SIG-M5 treated with dmso at 0.1 percent for 504 hours (cell line): Measurements from ENCODE around the gene NUTM2E.
"Not testable (repeated sequence)": the region's sequence is repeated elsewhere in the genome, so short reads cannot be mapped to it uniquely, and the experiment has no call there.

Experiments used
- DNase-seq: peaks from one replicate; lab custom pipeline; 2025; ENCODE audit not compliant: unreplicated experiment; lab: John Stamatoyannopoulos, UW

NUTM2E gene, protein sequence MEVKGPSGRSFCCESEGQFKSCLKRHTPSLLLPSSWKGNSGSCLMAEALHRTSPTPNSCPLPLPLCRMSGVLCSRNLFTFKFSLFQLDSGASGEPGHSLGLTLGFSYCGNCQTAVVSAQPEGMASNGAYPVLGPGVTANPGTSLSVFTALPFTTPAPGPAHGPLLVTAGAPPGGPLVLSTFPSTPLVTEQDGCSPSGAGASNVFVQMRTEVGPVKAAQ (N-terminal part only)

DNA sequence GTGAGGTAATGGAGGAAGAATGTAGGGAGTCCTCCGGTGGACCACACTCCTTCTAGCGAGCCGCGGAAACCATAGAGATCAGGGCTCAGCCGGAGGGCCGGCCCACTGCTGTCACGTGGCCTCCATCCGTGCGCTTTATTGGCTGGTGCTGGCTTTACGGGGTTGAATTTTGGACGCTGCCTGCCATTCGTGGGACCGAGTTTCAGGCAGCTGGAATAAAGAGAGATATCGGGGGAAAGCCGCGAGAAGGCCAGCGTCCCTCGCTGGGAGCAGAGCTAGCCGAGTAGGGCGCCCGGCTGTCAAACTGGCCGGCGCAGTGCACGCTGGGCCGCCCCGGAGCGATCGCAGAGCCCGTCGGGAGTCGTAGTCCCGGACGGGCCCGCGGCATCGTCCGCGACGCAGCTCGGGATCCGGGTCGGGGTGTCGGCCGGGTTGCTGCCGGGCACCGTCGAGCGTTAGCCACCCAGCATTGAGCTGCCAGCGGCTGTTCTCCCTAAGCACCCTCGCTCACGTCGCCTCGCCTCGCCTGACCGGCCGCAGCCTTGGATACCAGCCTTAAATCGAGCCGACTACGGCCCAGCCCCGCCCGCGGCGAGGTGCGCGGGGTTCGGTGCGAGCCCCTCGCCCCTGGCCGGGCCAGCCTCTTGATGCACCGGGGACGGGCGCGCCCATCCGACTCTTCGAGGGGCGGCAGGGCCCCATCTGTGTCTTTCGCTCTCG lies at the start of gene NUTM2E:
Gene NUTM2E, plus strand, starts transcription at position 244 of the 720 bp plus-strand sequence. CDS start 15,002 bp downstream, outside the sequence.
- peak; percentile 72 for DNase-seq

DNA sequence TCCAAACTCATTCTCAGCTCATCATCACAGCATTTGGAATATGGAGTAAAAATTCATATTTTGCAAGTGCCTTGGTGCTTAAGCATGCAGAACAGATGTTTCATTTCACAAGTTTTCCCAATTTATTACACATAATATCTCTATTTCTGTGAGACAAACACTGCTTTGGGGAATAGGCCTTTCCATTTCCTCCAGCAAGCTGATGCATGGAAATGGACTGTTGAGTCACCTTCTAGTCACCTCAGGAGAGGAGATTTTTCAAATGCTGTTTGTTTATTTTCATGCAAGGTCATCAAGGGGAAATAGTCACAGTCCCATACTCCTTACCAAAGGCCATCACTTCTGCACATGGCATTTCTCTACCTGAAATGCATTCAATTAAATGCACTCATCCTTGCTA lies 48.5 kb upstream of the NUTM2E start:
- DNase-seq, result not testable (repeated sequence)

DNA sequence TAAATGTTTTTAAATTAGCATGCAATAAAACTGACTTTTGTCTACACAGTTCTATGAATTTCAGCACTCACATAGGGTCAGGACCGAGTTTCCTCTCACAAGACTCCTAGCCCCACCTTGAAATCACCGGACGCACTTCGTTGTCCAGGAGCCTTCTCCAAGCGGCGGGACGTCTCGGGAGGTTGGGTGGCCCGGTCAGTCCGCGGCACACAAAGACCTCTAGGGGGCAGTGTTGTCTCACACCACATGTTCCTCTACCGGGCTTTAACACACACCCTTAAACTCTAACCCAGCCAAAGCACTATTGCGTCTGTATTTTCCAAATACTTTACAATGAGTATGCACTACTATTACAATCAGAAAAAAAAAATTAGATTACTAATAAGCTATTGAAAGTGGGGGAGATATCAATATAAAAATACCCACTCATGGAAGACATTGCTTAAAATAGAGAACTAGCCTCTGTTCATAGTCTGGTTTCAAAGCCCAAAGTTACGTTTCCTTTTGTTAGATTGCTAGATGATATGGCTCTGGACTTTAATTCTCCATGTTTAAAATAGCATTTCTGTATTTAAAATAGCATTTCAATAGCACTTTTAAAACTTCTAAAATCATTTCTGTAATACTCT lies 47.1 kb upstream of the NUTM2E start:
- peak; percentile 4 for DNase-seq

DNA sequence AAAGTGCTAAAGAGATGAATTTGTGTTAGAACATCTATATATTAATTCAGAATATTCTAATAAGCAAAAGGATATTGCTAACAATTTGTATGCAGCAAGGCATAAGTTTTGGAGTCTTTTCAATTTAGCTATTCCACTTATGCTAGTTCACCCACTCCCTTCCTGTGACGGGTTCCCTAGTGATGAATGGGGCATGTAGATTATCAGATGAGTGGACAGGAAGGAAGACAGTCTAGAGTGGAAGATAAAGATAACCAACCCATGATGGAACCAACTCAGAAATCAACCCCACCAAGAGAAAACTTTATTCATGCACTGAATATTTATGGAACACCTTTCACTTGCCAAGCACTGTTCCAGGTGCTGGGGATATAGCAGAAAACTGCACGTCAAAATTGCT lies 46.5 kb upstream of the NUTM2E start:
- DNase-seq, result not testable (repeated sequence)

DNA sequence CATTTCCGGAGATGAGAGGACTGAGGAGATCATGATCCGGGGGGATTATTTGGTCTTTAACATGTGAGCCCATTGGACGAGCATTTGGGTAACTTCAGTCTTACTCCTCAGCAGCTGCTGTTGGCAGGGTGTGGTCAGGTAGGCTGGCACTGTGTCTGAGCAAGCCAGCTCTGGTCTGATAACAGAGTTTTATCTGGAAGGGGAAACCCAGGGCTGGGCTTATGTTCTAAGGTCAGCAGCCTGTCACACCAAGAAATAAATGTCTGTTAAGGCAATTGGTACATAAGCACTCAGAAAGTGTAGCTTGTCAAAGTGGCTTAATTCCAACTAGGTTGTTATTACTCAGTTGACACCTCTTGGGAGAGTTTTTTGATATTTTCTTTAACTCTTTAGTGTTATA lies 45.0 kb upstream of the NUTM2E start:
- DNase-seq, result not testable (repeated sequence)

DNA sequence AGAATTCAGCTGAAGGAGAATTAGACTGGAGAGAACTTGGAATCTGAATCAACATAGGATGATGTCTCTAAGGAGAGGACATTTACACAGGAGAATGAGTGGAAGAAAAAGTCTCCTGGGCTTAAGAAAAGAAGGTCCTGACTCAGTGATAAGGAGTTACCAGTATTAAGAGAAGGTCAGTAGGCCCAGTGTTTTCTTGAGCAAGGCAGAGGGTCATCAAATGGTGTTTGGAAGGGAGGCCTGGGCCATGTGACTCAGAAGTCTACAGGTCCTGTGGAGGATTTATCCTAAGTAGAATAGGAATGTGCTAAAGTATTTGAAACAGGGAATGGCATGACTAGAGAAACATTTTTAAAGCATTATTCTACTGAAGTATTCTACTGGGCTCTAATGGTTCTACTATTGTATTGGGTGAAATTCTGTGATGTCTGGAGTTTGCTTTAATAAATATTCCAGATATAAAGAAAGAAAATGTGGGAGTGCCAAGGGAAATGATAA lies 39.0 kb upstream of the NUTM2E start:
- DNase-seq, result not testable (repeated sequence)

DNA sequence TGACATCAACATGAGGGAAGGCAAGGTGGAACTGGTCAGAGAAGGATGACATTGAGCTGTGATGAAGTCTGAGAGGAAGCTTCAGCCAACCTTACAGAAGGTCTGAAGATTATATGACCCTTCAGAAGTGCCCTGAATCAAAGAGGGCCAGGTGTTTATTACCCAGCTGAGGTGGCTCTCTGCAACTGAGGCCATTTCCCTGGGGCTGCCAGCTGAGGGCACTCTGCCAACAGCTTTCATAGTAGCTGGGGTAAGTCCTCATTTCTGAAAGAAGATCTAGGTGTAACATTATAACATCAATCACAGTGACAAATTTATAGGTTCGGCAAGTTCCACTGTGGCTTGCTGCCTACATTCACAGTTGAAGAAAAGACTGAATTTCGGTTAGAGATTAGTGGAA lies 37.2 kb upstream of the NUTM2E start:
- not testable (repeated sequence) for DNase-seq

DNA sequence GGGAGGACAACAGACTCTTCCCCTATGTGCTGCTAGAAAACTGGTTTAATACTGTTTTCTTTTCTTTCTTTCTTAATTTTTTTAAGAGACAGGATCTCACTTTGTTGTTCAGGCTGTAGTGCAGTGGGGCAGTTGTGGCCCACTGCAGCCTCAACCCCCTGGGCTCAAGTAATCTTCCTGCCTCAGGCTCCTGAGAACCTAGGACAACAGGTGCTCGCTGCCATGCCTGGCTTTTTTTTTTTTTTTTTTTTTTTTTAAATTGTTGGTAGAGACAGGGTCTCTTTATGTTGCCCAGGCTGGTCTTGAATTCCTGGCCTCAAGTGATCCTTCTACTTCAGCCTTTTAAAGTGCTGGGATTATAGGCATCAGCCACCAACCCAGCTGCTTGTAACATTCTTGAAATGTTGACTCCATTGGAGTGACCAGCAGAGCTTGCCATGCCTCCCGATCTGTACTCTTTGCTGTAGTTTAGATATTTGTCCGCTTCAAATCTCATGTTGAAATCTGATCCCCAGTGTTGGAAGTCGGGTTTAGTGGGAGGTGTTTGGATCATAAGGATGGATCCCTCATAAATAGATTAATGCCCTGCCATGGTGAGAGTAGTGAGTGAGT lies 34.5 kb upstream of the NUTM2E start:
- DNase-seq, result not testable (repeated sequence)

DNA sequence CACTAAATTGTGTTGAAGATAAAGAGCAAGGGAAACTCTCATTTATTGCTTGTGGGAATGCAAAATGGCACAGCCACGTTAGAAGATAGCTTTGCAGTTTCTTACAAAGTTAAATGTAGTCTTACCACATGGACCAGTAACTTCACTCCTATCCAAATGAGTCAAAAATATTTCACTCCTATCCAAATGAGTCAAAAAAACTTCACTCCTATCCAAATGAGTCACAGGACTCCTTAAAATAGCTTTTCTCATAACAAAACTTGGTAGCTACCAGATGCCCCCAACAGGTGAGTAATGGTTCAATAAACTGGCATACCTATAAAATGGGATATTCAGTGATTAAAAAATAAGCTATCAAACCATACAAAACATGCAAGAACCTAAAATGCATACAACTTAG lies 27.2 kb upstream of the NUTM2E start:
- DNase-seq, result not testable (repeated sequence)

DNA sequence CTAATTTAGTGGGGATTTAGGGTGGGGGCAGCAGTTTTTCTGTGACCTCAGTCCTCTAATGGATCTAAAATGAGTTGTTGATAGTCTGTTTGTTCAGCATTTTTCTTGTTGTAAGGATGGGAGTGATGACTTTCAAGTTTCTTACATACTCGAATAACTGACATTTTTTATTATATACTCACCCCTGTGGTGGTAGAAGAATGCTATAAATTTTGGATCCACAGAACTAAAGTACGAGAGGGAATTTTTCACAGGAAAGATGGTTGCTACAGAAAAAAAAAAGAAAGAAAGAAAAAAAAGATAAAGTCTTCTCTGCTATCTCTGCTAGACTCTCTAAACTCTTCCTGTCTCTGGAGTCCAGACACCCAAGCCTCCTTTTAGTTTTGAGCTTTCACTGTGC lies 20.7 kb upstream of the NUTM2E start:
- DNase-seq, result not testable (repeated sequence)

DNA sequence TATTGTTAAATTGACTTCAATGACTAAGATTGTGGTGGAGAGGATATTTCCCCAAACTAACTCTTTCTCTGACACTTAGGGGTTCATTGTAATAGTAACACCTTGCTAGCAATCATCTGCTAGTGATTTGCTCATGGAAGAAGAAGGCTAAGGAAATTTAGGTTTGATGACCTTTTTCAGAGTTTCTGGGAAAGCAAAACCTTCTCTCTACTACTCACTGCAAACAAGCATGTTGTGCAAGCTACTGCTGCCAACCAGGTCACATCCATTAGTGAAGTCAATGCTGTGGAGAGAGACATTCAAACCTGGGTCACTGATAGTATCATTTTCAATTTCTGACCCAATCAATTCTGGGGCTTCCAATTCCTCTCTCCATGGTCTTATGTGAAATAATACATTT lies 14.6 kb upstream of the NUTM2E start:
- not testable (repeated sequence) for DNase-seq

DNA sequence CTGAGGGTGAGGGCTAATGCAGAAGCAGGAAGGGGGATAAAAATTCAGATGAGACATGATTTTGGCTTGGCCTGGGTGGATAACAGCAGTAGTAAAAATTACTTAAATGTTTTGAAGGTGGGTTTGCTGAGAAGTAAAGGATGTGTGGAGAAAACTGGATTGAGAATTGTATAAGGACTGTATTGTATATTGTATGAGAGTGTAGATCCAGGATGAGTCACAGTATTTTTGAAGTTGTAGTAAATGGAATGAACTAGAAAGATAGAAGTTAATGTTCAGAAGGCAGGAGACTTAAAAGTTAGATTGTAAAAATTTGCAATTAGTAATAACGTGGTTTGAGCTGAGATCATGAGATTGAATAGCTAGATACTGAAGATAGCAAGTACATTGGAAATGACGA lies 10.2 kb upstream of the NUTM2E start:
- not testable (repeated sequence) for DNase-seq

DNA sequence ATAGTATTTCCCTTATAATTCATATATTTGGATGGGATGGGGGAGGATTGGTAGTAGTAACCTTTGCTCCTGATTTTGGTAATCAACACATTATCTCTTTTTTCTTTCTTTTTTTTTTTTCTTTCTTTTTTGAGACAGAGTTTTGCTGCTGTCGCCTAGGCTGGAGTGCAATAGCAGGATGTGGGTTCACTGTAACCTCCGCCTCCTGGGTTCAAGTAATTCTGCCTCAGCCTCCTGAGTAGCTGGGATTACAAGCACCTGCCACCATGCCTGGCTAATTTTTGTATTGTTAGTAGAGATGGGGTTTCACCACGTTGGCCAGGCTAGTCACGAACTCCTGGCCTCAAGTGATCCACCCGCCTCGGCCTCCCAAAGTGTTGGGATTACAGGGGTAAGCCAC lies 3.2 kb upstream of the NUTM2E start:
- not testable (repeated sequence) for DNase-seq

DNA sequence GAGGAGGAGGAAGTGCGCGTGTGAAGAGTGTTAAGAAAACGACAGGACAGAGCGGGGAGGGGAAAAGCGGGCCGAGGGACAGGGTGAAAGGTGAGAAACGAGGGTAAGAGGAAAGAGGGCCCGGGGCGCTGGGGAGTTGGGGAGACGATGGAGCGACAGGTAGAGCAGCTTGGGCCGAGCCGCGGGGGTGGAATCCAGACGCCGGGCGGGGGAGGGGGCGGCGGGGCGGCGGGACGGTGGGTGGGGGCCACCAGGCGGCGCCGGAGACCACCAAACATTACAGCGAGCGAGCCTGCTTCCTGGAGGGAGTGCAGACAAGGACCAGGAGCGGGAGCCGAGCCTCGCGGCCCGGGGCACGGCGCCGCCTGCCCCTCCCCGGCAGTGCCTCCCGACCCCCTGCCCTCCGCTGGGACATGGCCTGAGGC lies 940 bp upstream of the NUTM2E start:
- not testable (repeated sequence) for DNase-seq

DNA sequence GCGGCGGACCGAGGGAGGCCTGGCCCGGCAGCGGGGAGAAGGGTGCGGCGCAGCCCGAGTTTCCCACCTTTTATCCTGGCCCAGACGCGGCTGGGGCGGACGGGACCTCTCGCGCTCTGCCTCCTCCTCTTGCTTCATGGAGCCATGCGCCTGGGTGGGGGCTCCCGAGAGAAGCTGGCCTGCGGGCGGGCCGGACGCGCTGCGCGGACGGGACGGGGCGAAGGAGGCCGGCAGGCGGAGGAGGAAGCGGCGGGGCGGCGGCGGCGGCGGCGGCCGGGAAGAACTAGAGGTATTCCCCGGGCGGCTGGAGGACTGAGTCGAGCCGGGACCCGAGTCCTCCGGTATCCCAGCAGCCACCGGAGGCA lies 426 bp upstream of the NUTM2E start:
- DNase-seq, result not testable (repeated sequence)

DNA sequence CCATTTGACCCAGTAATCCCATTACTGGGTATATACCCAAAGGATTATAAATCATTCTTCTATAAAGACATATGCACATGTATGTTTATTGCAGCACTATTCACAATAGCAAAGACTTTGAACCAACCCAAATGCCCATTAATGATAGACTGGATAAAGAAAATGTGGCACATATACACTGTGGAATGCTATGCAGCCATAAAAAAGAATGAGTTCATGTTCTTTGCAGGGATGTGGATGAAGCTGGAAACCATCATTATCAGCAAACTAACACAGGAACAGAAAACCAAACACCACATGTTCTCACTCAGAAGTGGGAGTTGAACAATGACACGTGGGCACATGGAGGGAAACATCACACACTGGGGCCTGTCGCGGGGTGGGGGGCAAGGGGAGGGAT lies 7.3 kb downstream of the NUTM2E start:
- not testable (repeated sequence) for DNase-seq

DNA sequence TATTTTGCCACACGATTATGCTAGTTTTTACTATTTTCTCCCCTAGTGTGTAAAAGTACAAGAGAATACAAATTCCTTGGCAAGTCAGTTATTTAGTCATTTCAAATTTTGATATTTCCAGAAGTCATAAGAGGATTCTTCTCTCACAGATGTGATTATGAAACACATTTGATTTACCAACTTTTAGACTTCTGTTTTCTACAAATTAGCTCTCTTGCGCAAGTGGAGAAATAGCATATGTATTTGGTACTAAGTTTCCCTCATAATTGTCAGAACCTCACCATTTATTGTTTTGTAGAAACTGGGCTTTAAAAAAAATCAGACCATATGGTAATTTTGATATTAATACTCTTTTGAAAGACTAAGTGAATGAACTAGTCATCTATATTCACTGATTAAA lies 9.4 kb downstream of the NUTM2E start:
- DNase-seq, result not testable (repeated sequence)

DNA sequence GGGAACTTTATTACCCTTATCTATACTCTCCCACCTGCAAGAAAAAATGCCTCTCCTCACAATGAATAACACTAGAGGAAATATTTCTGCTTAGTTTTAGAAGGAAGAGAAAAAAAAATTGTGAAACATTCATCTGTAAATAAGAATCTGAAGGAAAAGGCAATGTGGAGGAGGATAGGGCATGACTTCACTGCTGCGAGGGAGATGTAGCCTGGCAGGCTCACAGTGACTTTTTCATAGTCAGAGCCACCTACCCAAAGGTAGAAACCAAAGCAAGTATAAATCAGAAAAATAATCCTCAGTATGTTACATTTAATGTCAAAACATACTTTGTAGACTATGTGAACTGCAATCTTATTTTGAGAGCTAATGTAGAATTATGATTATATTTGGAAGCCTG lies 10.4 kb downstream of the NUTM2E start:
- not testable (repeated sequence) for DNase-seq

DNA sequence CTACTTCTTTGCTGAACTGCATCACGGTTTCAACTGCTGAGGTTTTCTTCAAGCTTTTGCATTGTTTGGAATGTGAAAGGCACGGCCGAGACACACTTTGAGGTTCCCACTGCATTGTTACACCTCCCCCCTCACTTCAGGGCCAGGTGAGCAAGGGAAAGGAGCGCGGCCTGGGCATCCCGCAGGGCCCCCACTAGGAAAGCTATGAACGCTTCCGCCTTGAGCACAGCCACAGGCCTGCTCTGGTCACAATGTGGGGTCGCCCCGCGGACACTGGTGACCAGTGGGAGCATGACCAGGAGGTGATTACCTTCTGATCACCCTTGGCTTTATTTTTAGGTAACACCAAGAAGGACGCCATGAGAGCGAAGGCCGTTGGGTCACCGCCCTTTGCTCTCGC lies 11.9 kb downstream of the NUTM2E start:
- DNase-seq, result not testable (repeated sequence)

DNA sequence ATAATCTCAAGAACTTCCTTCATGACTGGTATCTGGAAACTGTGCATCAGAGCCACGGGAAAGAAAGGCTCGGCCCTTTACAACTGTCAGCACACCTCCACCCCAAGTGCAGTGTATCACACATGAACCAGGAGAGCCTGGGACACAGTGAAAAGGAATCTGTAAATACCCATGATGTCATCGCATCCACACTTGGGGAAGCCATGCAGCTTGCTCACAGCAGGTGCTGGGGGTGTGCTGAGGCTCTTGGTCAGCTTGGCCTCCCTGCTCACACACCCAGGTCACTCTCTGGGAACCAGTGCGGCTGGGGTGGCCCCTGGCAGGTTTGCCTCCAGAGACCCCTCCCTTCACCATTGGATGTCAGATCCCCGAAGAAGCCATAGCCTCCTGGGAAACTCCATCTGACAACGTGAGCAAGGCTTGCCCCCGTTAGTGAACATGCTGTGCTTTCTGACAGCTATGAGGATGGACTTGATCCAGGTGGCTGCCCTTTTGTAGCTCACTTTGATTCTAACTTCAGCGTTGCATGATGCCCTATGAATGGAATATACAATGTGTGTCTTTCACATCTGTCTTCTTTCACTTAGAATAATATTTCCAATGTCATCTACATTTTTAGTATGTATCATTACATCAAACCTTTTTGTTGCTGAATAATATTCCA lies 26.8 kb downstream of the NUTM2E start:
- DNase-seq, result not testable (repeated sequence)

DNA sequence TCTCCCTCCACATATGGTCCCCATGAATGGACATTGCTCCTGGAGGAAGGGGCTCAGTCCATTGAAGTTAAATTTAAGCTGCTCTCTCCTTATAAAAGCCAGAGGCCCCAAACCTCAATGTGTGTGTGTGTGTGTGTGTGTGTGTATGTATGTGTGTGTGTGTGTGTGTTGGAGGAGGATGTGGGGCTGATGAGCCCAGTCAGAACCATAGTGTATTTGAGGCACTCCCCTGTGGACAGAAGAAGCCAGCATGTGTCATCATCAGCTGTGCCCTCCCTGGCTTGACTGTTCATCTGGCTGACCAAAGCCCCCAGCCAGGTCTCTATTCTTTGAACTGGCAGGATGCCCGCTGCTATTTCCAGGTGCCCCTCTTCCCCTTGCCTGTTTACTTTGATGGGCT lies 35.7 kb downstream of the NUTM2E start:
- DNase-seq, result not testable (repeated sequence)
